Gastroesophageal sphincter (tissue), 4 donors: ENCODE data around the gene CERK. TPM values are rescaled to one million over a fixed set of nuclear protein-coding genes. Genes with fewer than 3 reads are reported as not detected.

Experiments
- ATAC-seq: fragments of 150-250 bp; one replicate; pipeline ENCODE4 v1.9.1; 2016; ENCODE audit warnings: mild to moderate bottlenecking, moderate library complexity
- H3K27ac ChIP-seq, 4 donors: fragments of 200-600 bp; sonication (generic) in 3 of 4; 1 replicate in 3 of 4; 2 replicates in 1 of 4; pipeline ENCODE4 v1.5.1; 2016 to 2019
- H3K27me3 ChIP-seq: fragments of 200-600 bp; sonication (generic); one replicate; pipeline ENCODE4 v1.5.1; 2019
- H3K36me3 ChIP-seq, 2 donors: fragments of 200-600 bp; sonication (generic); one replicate each; pipeline ENCODE4 v1.5.1; 2019; ENCODE audit warnings: control low read depth in 1 of 2
- H3K4me1 ChIP-seq, 3 donors: fragments of 200-600 bp; sonication (generic); 1 replicate in 2 of 3; 2 replicates in 1 of 3; pipeline ENCODE4 v1.5.1; 2016 to 2019; ENCODE audit warnings: control low read depth in 2 of 3
- H3K4me3 ChIP-seq, 2 donors: fragments of 200-600 bp; sonication (generic); one replicate each; pipeline ENCODE4 v1.5.1; 2019; ENCODE audit warnings: mild to moderate bottlenecking in 1 of 2, moderate library complexity in 1 of 2
- H3K9me3 ChIP-seq, 3 donors: fragments of 200-600 bp; sonication (generic); one replicate each; pipeline ENCODE4 v1.5.1; 2017 to 2019; ENCODE audit warnings: control low read depth in 2 of 3
- EP300 ChIP-seq: sonication (generic); formaldehyde crosslinking; IDR thresholded peaks from one replicate; pipeline ENCODE4 v1.6.1; 2017; ENCODE audit warnings: antibody characterized with exemption, mild to moderate bottlenecking
- POLR2A ChIP-seq, 2 donors: fragments of 450-650 bp; IDR thresholded peaks; one replicate each; pipeline ENCODE4 v1.6.1; 2017; ENCODE audit warnings: antibody characterized with exemption in 2 of 2, mild to moderate bottlenecking in 2 of 2, moderate library complexity in 1 of 2
- POLR2AphosphoS5 ChIP-seq: sonication (generic); formaldehyde crosslinking; IDR thresholded peaks from one replicate; pipeline ENCODE4 v1.6.1; 2017; ENCODE audit warnings: antibody characterized with exemption
- WGBS, 2 donors: methylation state at CpG; one replicate each; pipeline ENCODE4 v1.1.5; 2018; ENCODE audit warnings: low coverage in 1 of 2; 5-methylcytosine and 5-hydroxymethylcytosine counted together
- total RNA-seq, 4 donors: library from RNA; depleted of rRNA; stranded (reverse); fragments of >200 nt; gene quantifications; one replicate each; pipeline ENCODE4 v1.1.0, GENCODE V29; 2016
- TF ChIP-seq, protein P1 (sequence below), 4 experiments: fragments of 200-600 bp in 2 of 4; fragments of 450-650 bp in 2 of 4; sonication (generic) in 1 of 4; IDR thresholded peaks; one replicate each; pipeline ENCODE4 v1.5.1; 2017 to 2019; ENCODE audit warnings: antibody characterized with exemption in 4 of 4, mild to moderate bottlenecking in 2 of 4, moderate library complexity in 2 of 4

CERK gene
- total RNA-seq, 4 donors from 2014 or later = 44.6 to 55.9 (median 45.6) TPM

DNA sequence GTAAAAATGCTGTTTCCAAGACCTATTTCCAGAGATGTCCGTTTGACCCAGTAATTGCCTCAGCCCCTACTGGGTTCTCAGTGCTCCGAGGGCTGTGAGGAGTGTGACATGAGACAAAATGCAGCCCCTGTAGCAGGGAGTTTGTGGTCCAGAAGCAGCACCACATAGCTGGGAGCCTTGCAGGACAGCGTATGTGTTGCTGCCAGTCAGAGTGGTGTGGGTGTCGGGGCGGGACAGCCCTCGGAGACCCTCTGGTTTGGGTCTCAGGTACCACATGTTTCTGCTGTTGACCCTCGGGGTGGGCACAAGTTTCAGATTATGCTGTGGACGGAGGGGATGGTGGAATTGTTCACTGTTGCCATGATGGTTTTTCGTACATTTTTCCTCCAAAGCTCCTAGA, 41.6 kb upstream of the CERK start:
- no peak for ATAC-seq
- 69 to 93% methylated on average over 3 to 4 of the region's 9 CpGs for WGBS, 2 donors
- no peaks in the 10 kb centered on the region for H3K27me3 ChIP-seq
- peaks cover 0 to 34% (median 20%) of the 10 kb centered on the region in 3 donors for H3K4me1 ChIP-seq
- no peaks in the 10 kb centered on the region for H3K36me3 ChIP-seq
- no peak overlapping the region for H3K4me3 ChIP-seq
- no peaks in the 10 kb centered on the region for H3K9me3 ChIP-seq
- no peak overlapping the region for H3K27ac ChIP-seq
- TF ChIP-seq POLR2A (IDR thresholded peaks at IDR 0.05) = no peak
- TF ChIP-seq, protein P1, sequence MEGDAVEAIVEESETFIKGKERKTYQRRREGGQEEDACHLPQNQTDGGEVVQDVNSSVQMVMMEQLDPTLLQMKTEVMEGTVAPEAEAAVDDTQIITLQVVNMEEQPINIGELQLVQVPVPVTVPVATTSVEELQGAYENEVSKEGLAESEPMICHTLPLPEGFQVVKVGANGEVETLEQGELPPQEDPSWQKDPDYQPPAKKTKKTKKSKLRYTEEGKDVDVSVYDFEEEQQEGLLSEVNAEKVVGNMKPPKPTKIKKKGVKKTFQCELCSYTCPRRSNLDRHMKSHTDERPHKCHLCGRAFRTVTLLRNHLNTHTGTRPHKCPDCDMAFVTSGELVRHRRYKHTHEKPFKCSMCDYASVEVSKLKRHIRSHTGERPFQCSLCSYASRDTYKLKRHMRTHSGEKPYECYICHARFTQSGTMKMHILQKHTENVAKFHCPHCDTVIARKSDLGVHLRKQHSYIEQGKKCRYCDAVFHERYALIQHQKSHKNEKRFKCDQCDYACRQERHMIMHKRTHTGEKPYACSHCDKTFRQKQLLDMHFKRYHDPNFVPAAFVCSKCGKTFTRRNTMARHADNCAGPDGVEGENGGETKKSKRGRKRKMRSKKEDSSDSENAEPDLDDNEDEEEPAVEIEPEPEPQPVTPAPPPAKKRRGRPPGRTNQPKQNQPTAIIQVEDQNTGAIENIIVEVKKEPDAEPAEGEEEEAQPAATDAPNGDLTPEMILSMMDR (IDR thresholded peaks at IDR 0.05) = no peak
- TF ChIP-seq EP300 = no peak
- no peak for TF ChIP-seq POLR2AphosphoS5

GRCh38 chr22:46779023-46779422, 41.0 kb upstream of the CERK start:
- peaks cover 0 to 40% (median 21%) of the 10 kb centered on the region in 3 donors for H3K4me1 ChIP-seq
- TF ChIP-seq POLR2A (IDR thresholded peaks at IDR 0.05) (no peak), POLR2AphosphoS5 (no peak), EP300 (no peak)
- TF ChIP-seq, protein P1 (IDR thresholded peaks at IDR 0.05) = no peak
- no peak for ATAC-seq
- no peak overlapping the region for H3K4me3 ChIP-seq
- H3K9me3 ChIP-seq = no peaks in the 10 kb centered on the region
- no peaks in the 10 kb centered on the region for H3K27me3 ChIP-seq
- no peak overlapping the region for H3K27ac ChIP-seq
- 93 to 100% methylated on average over 4 of the region's 4 CpGs for WGBS, 2 donors
- no peaks in the 10 kb centered on the region for H3K36me3 ChIP-seq

DNA sequence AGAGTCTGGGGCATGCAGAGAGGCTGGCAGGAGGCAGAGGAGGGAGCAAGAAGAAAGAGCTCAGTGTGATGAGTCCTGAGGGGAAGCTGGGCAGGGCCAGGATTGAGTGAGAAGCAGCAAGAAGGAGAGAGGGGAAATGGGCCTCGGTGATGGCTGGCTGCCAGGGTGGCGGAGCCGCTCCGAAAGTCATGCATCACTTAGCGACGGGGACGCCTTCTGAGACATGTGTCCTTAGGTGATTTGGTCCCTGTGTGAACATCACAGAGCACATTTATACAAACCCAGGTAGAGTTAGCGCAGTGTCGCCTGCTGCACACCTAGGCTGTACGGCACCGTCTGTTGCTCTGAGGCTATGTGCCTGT, 39.5 kb upstream of the CERK start:
- Histone ChIP-seq H3K4me1 (peaks cover 0 to 52% (median 24%) of the 10 kb centered on the region in 3 donors), H3K27ac (no peak overlapping the region), H3K9me3 (no peaks in the 10 kb centered on the region), H3K27me3 (no peaks in the 10 kb centered on the region), H3K36me3 (no peaks in the 10 kb centered on the region), H3K4me3 (no peak overlapping the region)
- ATAC-seq = no peak
- WGBS, 2 donors = 33 to 43% methylated on average over 4 to 7 of the region's 11 CpGs
- TF ChIP-seq POLR2AphosphoS5 = no peak
- TF ChIP-seq EP300 = no peak

DNA sequence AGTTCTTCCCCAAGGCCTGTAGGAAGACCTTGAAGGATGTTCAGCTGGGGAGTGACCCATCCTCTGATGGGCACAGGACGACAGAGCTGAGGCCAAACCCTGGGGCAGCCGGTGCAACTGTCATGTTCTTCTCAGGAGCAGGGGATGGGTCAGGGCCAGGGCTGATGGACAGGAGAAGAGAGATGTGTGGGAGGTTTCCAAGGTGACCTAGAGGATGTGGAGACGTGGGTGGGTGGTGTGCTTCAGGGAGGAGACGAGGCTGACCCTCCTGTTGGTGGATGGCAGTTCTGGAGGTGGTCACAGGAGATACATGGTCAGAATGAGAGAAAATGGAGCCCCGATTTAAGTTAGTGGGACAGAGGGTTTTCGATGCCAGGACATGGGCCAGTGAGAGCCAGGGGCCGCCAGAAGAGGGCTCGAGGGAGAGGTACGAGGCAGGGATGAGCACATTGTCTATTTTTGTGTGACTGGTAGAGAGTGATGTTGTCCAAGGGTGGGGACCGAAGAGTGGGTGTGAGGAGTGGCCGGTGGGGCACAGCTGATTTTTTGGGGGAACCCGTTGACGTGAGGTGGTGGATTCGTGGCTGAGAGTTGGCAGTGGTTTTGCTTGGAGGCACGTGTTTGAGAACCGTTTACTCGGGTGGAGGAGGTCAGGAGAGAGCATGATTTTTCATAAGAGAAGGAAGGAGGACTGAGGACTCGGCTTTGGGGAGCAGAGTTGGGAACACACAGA, 39.0 kb upstream of the CERK start:
- Histone ChIP-seq H3K9me3 (no peaks in the 10 kb centered on the region), H3K27ac (no peak overlapping the region), H3K4me1 (peaks cover 0 to 52% (median 24%) of the 10 kb centered on the region in 3 donors), H3K36me3 (no peaks in the 10 kb centered on the region), H3K27me3 (no peaks in the 10 kb centered on the region), H3K4me3 (no peak overlapping the region)
- ATAC-seq = no peak
- 61 to 74% methylated on average over 13 to 16 of the region's 18 CpGs for WGBS, 2 donors
- TF ChIP-seq EP300 = no peak
- no peak for TF ChIP-seq POLR2A (IDR thresholded peaks at IDR 0.05)
- TF ChIP-seq, protein P1 (IDR thresholded peaks at IDR 0.05) = no peak
- no peak for TF ChIP-seq POLR2AphosphoS5

DNA sequence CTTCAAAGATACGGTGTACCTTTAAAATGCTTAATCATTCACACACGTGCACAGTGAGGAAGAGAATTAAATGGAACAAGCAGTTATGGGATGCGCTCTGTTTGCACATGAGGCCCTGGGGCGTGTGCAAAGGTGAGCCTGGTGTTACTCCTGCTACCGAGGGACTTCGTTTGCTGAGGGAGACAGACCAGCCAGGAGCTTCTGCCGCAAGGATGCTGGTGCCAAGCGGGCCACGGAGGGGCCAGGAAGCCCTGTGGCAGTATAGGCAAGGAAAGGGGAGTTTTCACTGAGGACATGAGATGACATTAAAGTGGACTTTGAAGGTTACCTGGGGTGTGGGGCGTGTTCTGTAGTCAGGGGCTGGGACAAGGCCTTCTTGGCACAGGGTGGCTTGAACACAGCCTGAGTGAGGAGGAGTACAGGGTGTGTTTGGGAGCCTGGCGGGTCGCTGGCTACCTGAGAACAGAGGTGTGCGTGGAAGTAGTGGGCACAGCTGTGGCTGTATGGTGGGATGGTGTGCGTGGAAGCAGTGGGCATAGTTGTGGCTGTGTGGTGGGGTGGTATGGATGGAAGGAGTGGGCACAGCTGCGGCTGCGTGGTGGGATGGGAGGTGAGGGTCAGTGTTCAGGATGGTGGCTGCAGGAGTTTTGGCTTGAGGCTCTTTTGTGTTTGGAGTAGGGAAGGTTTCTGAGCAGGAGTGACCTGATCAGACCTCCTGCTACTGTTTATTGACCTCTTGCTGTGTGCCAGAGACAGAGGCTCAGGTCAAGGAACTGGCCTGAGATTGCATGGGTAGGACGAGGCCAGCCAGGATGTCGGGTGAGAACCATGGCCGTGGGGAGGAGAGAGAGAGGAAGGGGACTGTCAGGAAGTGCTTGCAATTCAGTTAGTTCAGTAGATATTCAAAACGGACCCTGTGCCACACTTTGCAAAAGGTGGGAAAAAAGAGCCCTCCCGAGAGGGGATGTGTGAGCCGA, 38.1 kb upstream of the CERK start:
- ATAC-seq = no peak
- Histone ChIP-seq H3K4me3 (no peak overlapping the region), H3K36me3 (no peaks in the 10 kb centered on the region), H3K27me3 (no peaks in the 10 kb centered on the region), H3K27ac (no peak overlapping the region), H3K9me3 (no peaks in the 10 kb centered on the region), H3K4me1 (peaks cover 0 to 52% (median 24%) of the 10 kb centered on the region in 3 donors)
- TF ChIP-seq, protein P1 (IDR thresholded peaks at IDR 0.05) = no peak
- TF ChIP-seq EP300 (no peak), POLR2AphosphoS5 (no peak), POLR2A (IDR thresholded peaks at IDR 0.05) (no peak)
- 91 to 92% methylated on average over 2 to 20 of the region's 22 CpGs for WGBS, 2 donors
